ENCODE data around the gene PIGZ. TPM values are rescaled to one million over a fixed set of nuclear protein-coding genes. Genes with fewer than 3 reads are reported as not detected.

Gene PIGZ
- total RNA-seq, 1 experiment from 2014 or later, result 0.69 TPM

DNA sequence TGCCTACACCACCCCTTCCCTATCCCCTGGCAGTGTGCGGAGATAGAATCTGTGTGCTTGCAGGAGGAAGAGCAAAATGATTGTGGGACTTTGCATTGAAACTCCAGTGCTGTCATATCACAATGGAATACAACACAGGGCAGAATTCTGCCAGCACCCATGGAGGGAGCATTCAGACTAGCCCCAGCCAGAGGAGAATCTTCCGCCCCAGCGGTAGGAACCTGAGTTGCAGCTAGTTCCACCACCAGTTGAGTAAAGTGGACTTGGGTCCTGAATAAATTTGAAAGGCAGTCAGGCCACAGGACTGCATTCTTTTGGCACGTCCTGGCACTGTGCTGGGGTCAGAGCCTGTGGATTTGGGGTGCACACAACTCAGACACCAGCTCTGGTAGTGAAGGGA, 53.8 kb downstream of the PIGZ start:
- H3K4me3 ChIP-seq (ENCODE audit: low read depth, low read length, poor library complexity, severe bottlenecking), result no peak overlapping the region
- TF ChIP-seq, protein P1, sequence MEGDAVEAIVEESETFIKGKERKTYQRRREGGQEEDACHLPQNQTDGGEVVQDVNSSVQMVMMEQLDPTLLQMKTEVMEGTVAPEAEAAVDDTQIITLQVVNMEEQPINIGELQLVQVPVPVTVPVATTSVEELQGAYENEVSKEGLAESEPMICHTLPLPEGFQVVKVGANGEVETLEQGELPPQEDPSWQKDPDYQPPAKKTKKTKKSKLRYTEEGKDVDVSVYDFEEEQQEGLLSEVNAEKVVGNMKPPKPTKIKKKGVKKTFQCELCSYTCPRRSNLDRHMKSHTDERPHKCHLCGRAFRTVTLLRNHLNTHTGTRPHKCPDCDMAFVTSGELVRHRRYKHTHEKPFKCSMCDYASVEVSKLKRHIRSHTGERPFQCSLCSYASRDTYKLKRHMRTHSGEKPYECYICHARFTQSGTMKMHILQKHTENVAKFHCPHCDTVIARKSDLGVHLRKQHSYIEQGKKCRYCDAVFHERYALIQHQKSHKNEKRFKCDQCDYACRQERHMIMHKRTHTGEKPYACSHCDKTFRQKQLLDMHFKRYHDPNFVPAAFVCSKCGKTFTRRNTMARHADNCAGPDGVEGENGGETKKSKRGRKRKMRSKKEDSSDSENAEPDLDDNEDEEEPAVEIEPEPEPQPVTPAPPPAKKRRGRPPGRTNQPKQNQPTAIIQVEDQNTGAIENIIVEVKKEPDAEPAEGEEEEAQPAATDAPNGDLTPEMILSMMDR (conservative IDR thresholded peaks at IDR 0.05; ENCODE audit: low read depth, low read length), result no peak
- TF ChIP-seq EZH2 (IDR thresholded peaks at IDR 0.05; ENCODE audit: borderline replicate concordance, low read depth, low read length, poor library complexity, severe bottlenecking), result no peak
- H3K4me1 ChIP-seq (ENCODE audit: insufficient read depth, low read length, poor library complexity, severe bottlenecking), result no peaks in the 10 kb centered on the region
- intact Hi-C loops (cut with micrococcal nuclease; ENCODE audit: unreplicated experiment), result no loop called here
- ChIA-PET CTCF (no interaction called here), POLR2A (ENCODE audit: low non-redundant PET) (no interaction called here)
- H3K27ac ChIP-seq (ENCODE audit: low read depth, low read length, poor library complexity, severe bottlenecking), result no peak overlapping the region
- no peaks in the 10 kb centered on the region for H3K36me3 ChIP-seq (ENCODE audit: insufficient read depth, low read length, poor library complexity, severe bottlenecking)
- no peak for DNase-seq (ENCODE audit: low spot score)
- H3K27me3 ChIP-seq (replicated peaks; ENCODE audit: insufficient read depth, low read depth, low read length, poor library complexity), result no peaks in the 10 kb centered on the region
- BruUV-seq (replicated peaks), result no TSS peak
- H3K9me3 ChIP-seq (ENCODE audit: low read depth, low read length, poor library complexity, severe bottlenecking), result no peaks in the 10 kb centered on the region

DNA sequence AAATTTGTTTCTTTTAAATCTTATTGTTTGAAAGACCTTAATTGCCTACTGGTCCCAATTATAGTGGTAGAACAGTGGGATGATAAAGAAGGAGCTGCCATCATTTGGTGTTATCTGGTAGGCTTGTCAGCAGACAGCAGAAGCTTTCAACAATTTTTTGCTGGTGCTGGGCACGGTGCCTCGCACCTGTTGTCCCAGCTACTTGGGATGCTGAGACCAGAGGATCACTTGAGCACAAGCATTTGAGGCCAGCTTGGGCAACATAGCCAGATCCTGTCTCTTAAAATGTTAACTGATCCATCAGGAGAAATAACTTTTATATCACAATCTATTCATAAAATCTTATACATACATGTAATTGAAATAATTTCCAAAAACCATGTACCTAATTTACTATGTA, 64.9 kb downstream of the PIGZ start:
- Histone ChIP-seq H3K36me3 (ENCODE audit: insufficient read depth, low read length, poor library complexity, severe bottlenecking) (peaks cover 39% of the 10 kb centered on the region), H3K9me3 (ENCODE audit: low read depth, low read length, poor library complexity, severe bottlenecking) (no peaks in the 10 kb centered on the region), H3K27ac (ENCODE audit: low read depth, low read length, poor library complexity, severe bottlenecking) (no peak overlapping the region), H3K4me3 (ENCODE audit: low read depth, low read length, poor library complexity, severe bottlenecking) (no peak overlapping the region), H3K4me1 (ENCODE audit: insufficient read depth, low read length, poor library complexity, severe bottlenecking) (no peaks in the 10 kb centered on the region), H3K27me3 (replicated peaks; ENCODE audit: insufficient read depth, low read depth, low read length, poor library complexity) (no peaks in the 10 kb centered on the region)
- ChIA-PET CTCF (no interaction called here), POLR2A (ENCODE audit: low non-redundant PET) (no interaction called here)
- TF ChIP-seq, protein P1 (conservative IDR thresholded peaks at IDR 0.05; ENCODE audit: low read depth, low read length), result no peak
- intact Hi-C loops (cut with micrococcal nuclease; ENCODE audit: unreplicated experiment), result no loop called here
- BruUV-seq (replicated peaks), result no TSS peak
- no peak for DNase-seq (ENCODE audit: low spot score)

DNA sequence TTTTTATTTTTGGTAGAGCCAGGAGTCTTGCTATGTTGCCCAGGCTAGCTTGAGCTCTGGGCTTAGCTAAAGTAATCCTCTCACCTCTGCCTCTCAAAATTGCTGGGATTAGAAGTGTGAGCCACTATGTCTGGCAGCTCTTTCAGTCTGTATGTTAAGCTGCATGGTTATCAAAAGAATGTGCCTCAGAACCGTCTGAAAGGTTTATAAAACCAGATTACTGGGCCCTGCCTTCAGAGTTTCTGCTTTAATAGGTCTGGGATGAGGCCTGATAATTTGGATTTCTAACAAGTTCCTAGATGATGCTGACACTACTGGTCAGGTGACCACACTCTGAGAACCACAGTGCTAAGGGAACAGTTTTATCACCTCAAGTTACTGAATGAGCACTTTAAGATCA, 66.3 kb downstream of the PIGZ start:
- no peaks in the 10 kb centered on the region for H3K4me1 ChIP-seq (ENCODE audit: insufficient read depth, low read length, poor library complexity, severe bottlenecking)
- H3K27me3 ChIP-seq (replicated peaks; ENCODE audit: insufficient read depth, low read depth, low read length, poor library complexity), result no peaks in the 10 kb centered on the region
- CTCF ChIA-PET, result no interaction called here
- TF ChIP-seq, protein P1 (conservative IDR thresholded peaks at IDR 0.05; ENCODE audit: low read depth, low read length), result no peak
- TF ChIP-seq EZH2 (IDR thresholded peaks at IDR 0.05; ENCODE audit: borderline replicate concordance, low read depth, low read length, poor library complexity, severe bottlenecking), result no peak
- H3K9me3 ChIP-seq (ENCODE audit: low read depth, low read length, poor library complexity, severe bottlenecking), result no peaks in the 10 kb centered on the region
- DNase-seq (ENCODE audit: low spot score), result no peak
- H3K36me3 ChIP-seq (ENCODE audit: insufficient read depth, low read length, poor library complexity, severe bottlenecking), result peaks cover 39% of the 10 kb centered on the region
- no TSS peak for BruUV-seq (replicated peaks)
- no peak overlapping the region for H3K27ac ChIP-seq (ENCODE audit: low read depth, low read length, poor library complexity, severe bottlenecking)
- POLR2A ChIA-PET (ENCODE audit: low non-redundant PET), result no interaction called here
- intact Hi-C loops (cut with micrococcal nuclease; ENCODE audit: unreplicated experiment), result no loop called here
- no peak overlapping the region for H3K4me3 ChIP-seq (ENCODE audit: low read depth, low read length, poor library complexity, severe bottlenecking)
